ENCODE measurements around the gene THBS3. TPM values are rescaled to one million over a fixed set of nuclear protein-coding genes. Genes with fewer than 3 reads are reported as not detected.

The THBS3 gene
- total and polyA plus RNA-seq, 9 of the 15 experiments (the other 6 are each of a cell fraction or from before 2014, with no cell fraction given), result 0.59 to 8.3 (median 3.2) TPM

DNA sequence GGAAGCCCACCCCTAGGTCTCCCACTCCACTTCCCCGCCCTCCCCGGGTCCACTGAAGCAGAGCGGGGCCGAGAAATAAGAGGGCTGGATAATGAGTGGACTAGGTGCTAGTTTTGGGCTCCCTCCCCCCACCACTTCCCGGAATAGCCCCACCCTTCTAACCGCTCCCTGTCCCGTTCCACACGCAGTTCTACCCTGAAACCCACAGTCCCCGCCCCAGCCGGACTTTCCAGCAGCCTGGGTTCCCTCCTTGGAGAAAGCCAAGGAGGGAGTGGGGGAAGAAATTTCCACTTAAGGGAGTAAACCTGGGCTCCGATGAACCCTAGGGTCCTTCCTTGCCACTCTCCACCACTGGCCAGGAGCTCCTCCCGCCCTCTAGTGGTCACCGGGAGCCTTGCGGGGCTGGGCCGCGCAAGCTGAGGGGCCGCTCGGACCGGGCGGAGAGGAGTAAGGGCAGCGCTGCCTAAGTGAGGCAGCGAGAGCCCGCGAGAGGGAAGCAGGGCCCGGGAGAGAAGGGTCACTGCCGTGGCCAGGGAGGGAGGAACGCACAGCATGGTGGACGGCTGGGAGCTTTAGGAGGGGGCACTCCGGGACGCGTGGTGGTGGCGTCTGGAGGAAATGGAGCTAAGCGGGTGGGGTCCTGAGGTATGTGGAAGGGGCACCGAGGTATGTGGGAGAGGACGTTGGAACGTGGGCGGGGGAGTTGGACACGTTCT, 14.3 kb downstream of the THBS3 start (continued):
- TF ChIP-seq, protein P1, sequence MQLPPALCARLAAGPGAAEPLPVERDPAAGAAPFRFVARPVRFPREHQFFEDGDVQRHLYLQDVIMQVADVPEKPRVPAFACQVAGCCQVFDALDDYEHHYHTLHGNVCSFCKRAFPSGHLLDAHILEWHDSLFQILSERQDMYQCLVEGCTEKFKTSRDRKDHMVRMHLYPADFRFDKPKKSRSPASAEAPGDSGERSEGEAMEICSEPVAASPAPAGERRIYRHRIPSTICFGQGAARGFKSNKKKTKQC (CRISPR knock-in tag; IDR thresholded peaks at IDR 0.05), result peak; percentile 47; the same call in 1 of the 2 replicates
- TF ChIP-seq PHB2 (IDR thresholded peaks at IDR 0.05; ENCODE audit: low read depth) (no peak; the same call in 1 of the 2 replicates), ASH1L (IDR thresholded peaks at IDR 0.05; ENCODE audit: borderline replicate concordance, low read depth, partially characterized antibody) (no peak), E2F3 (CRISPR knock-in tag; IDR thresholded peaks at IDR 0.05) (0 out of 2 replicates have a peak, but pooled peaks have one; percentile 56), GABPB2 (CRISPR knock-in tag; conservative IDR thresholded peaks at IDR 0.05) (no peak), XRCC5 (IDR thresholded peaks at IDR 0.05; ENCODE audit: low read depth, low read length) (peak; percentile 98), ZNF77 (CRISPR knock-in tag; IDR thresholded peaks at IDR 0.05) (no peak), POLR2A (conservative IDR thresholded peaks at IDR 0.05) (peak; percentile 90), ZBTB1 (CRISPR knock-in tag; IDR thresholded peaks at IDR 0.05; ENCODE audit: borderline replicate concordance, low read depth) (peak; percentile 94), MYBL2 (IDR thresholded peaks at IDR 0.05; ENCODE audit: low read depth) (no peak), MYBL2 (CRISPR knock-in tag; IDR thresholded peaks at IDR 0.05; ENCODE audit: borderline replicate concordance) (no peak), CHD2 (IDR thresholded peaks at IDR 0.05; ENCODE audit: low read depth, low read length) (peak; percentile 54; the same call in 1 of the 2 replicates), CBX5 (IDR thresholded peaks at IDR 0.05; ENCODE audit: borderline replicate concordance, low read depth) (no peak), NR2C1 (IDR thresholded peaks at IDR 0.05) (no peak), NR2C1 (tag; IDR thresholded peaks at IDR 0.05) (0 out of 2 replicates have a peak, but pooled peaks have one; percentile 17), CHCHD3 (CRISPR knock-in tag; IDR thresholded peaks at IDR 0.05) (no peak), FOXM1 (IDR thresholded peaks at IDR 0.05; ENCODE audit: low read depth) (no peak), FOXM1 (CRISPR knock-in tag; IDR thresholded peaks at IDR 0.05; ENCODE audit: low read depth) (no peak)
